ENCODE results near the gene GRAP2.
"Not testable (repeated sequence)": the region's sequence is repeated elsewhere in the genome, so short reads cannot be mapped to it uniquely, and the experiment has no call there.

The GRAP2 gene

GRCh38 chr22:39970742-39971141, 69.9 kb downstream of the GRAP2 start:
- no peak for DNase-seq

GRCh38 chr22:39972641-39973040, 71.8 kb downstream of the GRAP2 start:
- DNase-seq = no peak

GRCh38 chr22:39973656-39974055, 72.8 kb downstream of the GRAP2 start:
- DNase-seq = no peak

DNA sequence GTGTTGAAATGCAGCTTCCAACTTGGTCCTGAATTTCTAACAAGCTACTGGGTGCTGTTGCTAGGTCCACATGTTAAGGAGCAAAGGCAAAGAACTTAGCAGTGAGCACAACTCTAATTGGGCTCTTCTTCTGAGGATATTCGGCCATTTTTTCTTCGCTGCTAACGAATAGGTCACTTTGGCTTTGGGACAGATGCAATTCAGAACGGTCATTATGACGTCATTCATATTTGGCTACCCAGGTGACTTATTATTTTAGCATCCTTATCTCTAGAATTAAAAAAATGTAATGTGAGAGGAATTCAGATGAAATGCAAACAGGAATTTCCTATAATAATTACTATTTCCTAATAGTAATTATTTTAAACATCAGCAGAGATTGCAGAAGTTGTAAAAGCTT, 73.2 kb downstream of the GRAP2 start:
- DNase-seq = no peak

DNA sequence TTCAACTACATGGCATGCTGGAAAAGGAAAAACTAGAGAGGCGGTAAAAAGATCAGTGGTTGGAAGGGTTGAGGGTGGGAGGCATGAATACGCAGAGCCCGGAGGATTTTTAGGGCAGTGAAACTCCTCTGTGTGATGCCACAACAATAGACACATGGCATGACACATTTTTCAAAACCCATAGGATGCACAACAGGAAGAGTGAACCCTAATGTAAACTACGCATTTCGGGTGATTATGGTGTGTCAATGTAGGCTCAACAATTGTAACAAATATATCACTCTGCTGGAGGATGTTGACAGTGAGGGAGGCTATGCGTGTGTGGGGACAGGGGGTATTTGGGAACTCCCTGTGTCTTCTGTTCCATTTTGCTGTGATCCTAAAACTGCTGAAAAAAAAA, 78.2 kb downstream of the GRAP2 start:
- no peak for DNase-seq

GRCh38 chr22:39979458-39979857, 78.6 kb downstream of the GRAP2 start:
- DNase-seq = no peak

DNA sequence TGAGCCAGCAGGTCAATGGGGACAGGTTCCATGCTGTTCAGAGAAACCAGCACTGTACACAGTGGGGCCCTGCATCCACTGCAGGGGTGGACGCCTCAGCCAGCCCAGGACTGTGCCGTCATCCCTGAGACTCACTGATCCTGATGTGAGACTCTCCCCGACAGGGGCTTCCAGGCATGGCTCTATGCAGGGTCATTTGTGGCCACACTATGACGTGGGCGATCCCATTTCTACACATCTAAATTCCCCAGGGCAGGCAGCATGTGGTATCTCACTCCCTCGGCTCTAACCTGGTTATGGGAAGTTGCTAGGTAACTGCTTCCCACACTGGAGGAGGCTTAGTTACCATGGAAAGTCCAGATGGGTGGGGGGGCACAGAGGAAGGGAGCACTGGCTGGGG, 79.7 kb downstream of the GRAP2 start:
- no peak for DNase-seq

GRCh38 chr22:39983346-39983745, 82.5 kb downstream of the GRAP2 start:
- no peak for DNase-seq

DNA sequence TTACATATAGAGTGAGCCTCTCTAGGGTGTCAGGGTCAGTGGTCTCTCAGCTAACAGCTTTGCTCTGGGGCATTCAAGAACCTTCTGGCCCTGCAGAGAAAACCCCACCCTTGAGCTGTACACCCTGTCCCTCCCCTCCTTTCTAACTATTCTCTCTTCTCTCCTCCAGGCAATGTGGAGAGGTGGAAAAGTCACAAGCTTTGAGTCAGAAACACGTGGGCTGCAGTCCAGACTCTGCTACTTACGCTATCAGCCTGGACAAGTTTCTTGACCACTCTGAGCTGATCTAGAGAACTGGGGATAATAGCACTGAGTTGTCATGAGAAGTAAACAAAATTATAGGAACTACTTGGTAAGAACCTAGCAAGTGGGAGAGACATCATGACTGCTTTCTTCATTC, 83.1 kb downstream of the GRAP2 start:
- DNase-seq = no peak

DNA sequence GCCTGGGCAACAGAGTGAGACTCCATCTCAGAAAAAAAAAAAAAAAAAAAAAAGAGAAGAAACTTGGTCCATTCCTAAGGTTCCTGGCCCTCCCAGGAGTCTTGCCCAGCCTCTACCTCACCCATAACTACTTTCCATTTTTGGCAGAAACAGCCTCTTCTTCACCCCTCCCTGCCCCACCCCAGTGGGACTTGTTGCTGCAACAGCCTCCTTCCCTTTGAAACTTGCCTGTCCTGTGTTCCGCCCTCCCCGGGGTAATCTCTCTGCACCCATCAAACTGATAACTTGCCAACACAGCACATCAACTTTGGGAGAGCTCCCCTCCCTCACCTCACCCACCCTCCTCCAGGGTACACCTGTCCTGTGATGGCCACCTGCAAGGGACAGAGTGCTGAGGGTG, 83.9 kb downstream of the GRAP2 start:
- no peak for DNase-seq

- DNase-seq = no peak
Observed at GRCh38 chr22:39985383-39986035, 84.6 kb downstream of the GRAP2 start.

DNA sequence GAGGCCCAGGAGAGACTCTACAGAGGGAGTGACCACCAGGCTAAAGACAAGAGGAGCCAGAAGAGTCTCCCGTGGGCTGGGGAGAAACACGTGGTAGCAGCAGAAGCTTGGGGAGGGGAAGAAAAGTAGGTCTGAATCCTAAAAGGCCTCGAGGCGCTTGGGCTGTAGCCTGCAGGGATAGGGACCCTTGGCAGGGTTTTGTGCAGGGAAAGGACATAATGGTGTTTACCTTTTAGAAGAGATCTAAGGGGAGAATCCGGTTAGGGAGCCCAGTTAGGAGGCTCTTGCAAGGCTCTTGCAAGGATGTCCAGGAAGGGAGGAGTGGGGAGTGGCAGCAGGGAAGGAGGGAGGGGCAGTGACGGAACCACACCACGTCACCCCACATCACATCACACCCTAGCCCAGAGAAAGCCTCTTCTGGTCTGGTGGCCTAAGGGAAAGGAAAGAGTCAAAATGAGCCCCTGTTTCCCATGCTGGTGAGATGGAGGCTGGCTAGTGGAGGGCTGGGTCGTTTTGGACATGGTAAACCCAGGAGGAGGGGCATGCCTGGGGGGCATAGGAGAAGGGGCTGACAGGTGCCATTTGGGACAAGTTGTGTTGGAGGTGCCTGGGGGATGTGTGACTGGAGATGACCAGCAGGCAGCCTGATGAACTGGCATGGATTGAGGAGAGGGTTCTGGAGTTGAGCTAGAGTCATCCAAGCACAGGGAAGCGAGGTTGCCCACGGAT, 87.7 kb downstream of the GRAP2 start:
- no peak for DNase-seq

GRCh38 chr22:39989633-39990032, 88.7 kb downstream of the GRAP2 start:
- DNase-seq = no peak

GRCh38 chr22:39990686-39991085, 89.8 kb downstream of the GRAP2 start:
- DNase-seq = no peak

- DNase-seq = no peak
Observed at GRCh38 chr22:39991159-39991860, 90.4 kb downstream of the GRAP2 start.

DNA sequence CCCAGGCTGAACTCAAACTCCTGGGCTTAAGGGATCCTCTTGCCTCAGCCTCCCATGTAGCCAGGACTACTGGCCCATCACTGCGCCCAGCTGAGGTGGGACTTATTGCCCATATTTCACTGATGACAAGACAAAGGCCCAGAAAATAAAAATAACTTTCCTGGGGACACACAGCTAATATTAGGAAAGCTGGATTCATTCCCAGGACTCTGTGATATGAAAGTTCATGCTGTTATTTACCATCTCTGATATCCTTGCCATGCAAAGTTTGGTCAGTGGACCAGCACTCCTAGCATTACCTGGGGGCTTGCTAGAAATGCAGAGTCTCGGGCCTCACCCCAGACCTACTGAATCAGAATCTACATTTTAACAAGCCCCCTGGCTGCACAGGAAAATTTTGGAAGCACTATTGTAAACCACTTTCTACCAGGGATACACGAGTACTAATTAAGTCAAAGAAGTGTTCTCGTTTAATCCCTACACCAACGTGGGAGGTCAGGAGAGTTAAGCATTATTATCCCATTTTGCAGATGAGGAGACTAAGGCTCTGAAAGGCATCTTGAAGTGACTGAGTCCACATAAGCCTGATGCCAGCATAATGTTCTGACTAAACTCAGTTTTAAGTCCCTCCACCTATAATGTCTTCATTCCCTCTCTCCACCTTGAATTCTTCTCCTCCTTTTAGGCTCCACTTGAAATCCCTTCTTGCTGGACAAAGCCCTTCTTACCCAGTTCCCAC, 91.4 kb downstream of the GRAP2 start:
- DNase-seq = no peak

GRCh38 chr22:39992894-39993293, 92.0 kb downstream of the GRAP2 start:
- DNase-seq = not testable (repeated sequence)

- DNase-seq = peak; percentile 7
Observed at GRCh38 chr22:39994041-39994565, 93.2 kb downstream of the GRAP2 start.

GRCh38 chr22:39994566-39995392, 93.9 kb downstream of the GRAP2 start, which contains the start of gene FAM83F:
Gene FAM83F (plus strand): TSS chr22:39994954. CDS start chr22:39995043, 89 bp downstream.
- peak; percentile 7 for DNase-seq

GRCh38 chr22:39995393-39996252, 94.7 kb downstream of the GRAP2 start:
- no peak for DNase-seq

- no peak for DNase-seq
Observed at GRCh38 chr22:39996732-39997131, 95.8 kb downstream of the GRAP2 start.

Measured in T-helper 9 cell (primary cell).